Esophagus squamous epithelium (tissue), 5 donors: Measurements from ENCODE around the gene CAMTA1. TPM values are rescaled to one million over a fixed set of nuclear protein-coding genes. Genes with fewer than 3 reads are reported as not detected.

ENCODE experiments used
- DNase-seq: peaks from one replicate; lab custom pipeline; 2025; lab: John Stamatoyannopoulos, UW
- H3K27ac ChIP-seq, 4 donors: fragments of 200-600 bp; sonication (generic); one replicate each; pipeline ENCODE4 v1.5.1; 2016 to 2019; ENCODE audit warnings: mild to moderate bottlenecking in 1 of 4
- H3K27me3 ChIP-seq, 4 donors: fragments of 200-600 bp; sonication (generic); 1 replicate in 3 of 4; 2 replicates in 1 of 4; pipeline versions ENCODE4 v1.5.1 to v1.6.0; 2017 to 2021; ENCODE audit warnings: antibody characterized with exemption in 1 of 4
- H3K36me3 ChIP-seq, 3 donors: fragments of 200-600 bp; sonication (generic); one replicate each; pipeline ENCODE4 v1.5.1; 2016 to 2019
- H3K4me1 ChIP-seq, 3 donors: fragments of 200-600 bp; sonication (generic); one replicate each; pipeline ENCODE4 v1.5.1; 2017 to 2019
- H3K4me3 ChIP-seq, 4 donors: fragments of 200-600 bp; sonication (generic); 1 replicate in 3 of 4; 2 replicates in 1 of 4; pipeline ENCODE4 v1.5.1; 2016 to 2019; ENCODE audit warnings: mild to moderate bottlenecking in 2 of 4, moderate library complexity in 1 of 4
- H3K9me3 ChIP-seq, 3 donors: fragments of 200-600 bp; sonication (generic); one replicate each; pipeline ENCODE4 v1.5.1; 2016 to 2019
- POLR2A ChIP-seq, 4 donors: fragments of 450-650 bp; IDR thresholded peaks; one replicate each; pipeline ENCODE4 v1.6.1; 2017; ENCODE audit warnings: antibody characterized with exemption in 4 of 4, mild to moderate bottlenecking in 4 of 4, moderate library complexity in 3 of 4
- WGBS, 2 donors: methylation state at CpG; one replicate each; pipeline ENCODE4 v1.1.5; 2018; 5-methylcytosine and 5-hydroxymethylcytosine counted together
- intact Hi-C: fragments of 100-400 bp; cut with DNase I; formaldehyde crosslinking; loops from one replicate; pipeline ENCODE4 v1.15.0; 2022
- total RNA-seq, 4 donors: library from RNA; depleted of rRNA; stranded (reverse); fragments of >200 nt; gene quantifications; one replicate each; pipeline ENCODE4 v1.1.0, GENCODE V29; 2016
- TF ChIP-seq, protein P1 (sequence below), 6 experiments: fragments of 450-650 bp in 4 of 6; fragments of 200-600 bp in 2 of 6; sonication (generic) in 2 of 6; IDR thresholded peaks; one replicate each; pipeline ENCODE4 v1.5.1; 2016 to 2019; ENCODE audit warnings: antibody characterized with exemption in 6 of 6, mild to moderate bottlenecking in 4 of 6, moderate library complexity in 4 of 6
- donor health status: DM: yes; HTN: yes; CAD: no.

CAMTA1 gene
- total RNA-seq, 4 donors from 2014 or later = 31.3 to 77.4 (median 45.9) TPM

DNA sequence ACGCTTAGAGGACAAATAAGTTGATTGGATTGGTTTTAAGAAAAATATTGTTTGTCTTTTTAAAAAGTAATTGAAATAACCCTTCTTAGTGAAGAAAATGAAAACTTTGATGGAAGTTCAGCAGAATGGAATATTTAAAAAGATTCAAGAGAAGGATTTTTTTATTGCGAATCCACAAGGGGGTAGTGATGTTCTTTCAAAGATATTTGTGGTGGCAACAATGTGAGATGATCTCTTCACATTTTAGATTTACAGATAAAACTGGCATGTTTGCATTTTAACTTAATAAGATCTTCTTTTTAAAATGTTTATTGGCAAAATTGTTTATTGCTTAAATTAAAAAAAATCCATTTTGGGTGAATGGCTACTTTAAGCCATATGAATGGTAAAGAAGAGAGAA lies 8.9 kb downstream of the CAMTA1 start:
- no peak overlapping the region for H3K27ac ChIP-seq
- 55 to 70% methylated on average over 2 of the region's 2 CpGs for WGBS, 2 donors
- H3K9me3 ChIP-seq = no peaks in the 10 kb centered on the region
- H3K4me3 ChIP-seq = no peak overlapping the region
- intact Hi-C loops = no loop called here
- H3K36me3 ChIP-seq = peaks cover 0 to 18% (median 0%) of the 10 kb centered on the region in 3 donors
- DNase-seq = no peak
- peaks cover 0 to 54% (median 10%) of the 10 kb centered on the region in 3 donors for H3K4me1 ChIP-seq
- no peaks in the 10 kb centered on the region for H3K27me3 ChIP-seq
- TF ChIP-seq POLR2A (IDR thresholded peaks at IDR 0.05) = no peak
- TF ChIP-seq, protein P1, sequence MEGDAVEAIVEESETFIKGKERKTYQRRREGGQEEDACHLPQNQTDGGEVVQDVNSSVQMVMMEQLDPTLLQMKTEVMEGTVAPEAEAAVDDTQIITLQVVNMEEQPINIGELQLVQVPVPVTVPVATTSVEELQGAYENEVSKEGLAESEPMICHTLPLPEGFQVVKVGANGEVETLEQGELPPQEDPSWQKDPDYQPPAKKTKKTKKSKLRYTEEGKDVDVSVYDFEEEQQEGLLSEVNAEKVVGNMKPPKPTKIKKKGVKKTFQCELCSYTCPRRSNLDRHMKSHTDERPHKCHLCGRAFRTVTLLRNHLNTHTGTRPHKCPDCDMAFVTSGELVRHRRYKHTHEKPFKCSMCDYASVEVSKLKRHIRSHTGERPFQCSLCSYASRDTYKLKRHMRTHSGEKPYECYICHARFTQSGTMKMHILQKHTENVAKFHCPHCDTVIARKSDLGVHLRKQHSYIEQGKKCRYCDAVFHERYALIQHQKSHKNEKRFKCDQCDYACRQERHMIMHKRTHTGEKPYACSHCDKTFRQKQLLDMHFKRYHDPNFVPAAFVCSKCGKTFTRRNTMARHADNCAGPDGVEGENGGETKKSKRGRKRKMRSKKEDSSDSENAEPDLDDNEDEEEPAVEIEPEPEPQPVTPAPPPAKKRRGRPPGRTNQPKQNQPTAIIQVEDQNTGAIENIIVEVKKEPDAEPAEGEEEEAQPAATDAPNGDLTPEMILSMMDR (IDR thresholded peaks at IDR 0.05) = peak; percentile 19 to 43 (median 32)

DNA sequence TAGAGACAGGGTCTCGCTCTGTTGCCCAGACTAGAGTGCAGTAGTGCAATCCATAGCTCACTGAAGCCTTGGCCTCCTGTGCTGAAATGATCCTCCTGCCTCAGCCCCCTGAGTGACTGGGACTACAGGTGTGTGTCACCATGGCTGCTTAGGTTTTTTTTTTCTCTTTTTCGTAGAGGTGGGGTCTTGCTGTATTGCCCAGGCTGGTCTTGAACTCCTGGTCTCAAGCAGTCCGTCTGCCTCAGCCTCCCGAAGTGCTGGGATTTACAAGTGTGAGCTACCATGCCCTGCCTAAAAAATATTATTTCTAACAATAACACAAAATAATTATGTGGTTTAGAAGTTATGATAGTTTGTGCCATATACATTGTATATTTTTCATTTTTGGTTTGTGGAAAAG lies 9.9 kb downstream of the CAMTA1 start:
- no peak overlapping the region for H3K27ac ChIP-seq
- no peaks in the 10 kb centered on the region for H3K9me3 ChIP-seq
- 88 to 89% methylated on average over 4 of the region's 4 CpGs for WGBS, 2 donors
- peaks cover 0 to 18% (median 0%) of the 10 kb centered on the region in 3 donors for H3K36me3 ChIP-seq
- no peak overlapping the region for H3K4me3 ChIP-seq
- intact Hi-C loops = no loop called here
- DNase-seq = no peak
- TF ChIP-seq, protein P1 (IDR thresholded peaks at IDR 0.05) = no peak
- TF ChIP-seq POLR2A (IDR thresholded peaks at IDR 0.05) = no peak
- peaks cover 0 to 49% (median 10%) of the 10 kb centered on the region in 3 donors for H3K4me1 ChIP-seq
- H3K27me3 ChIP-seq = no peaks in the 10 kb centered on the region

DNA sequence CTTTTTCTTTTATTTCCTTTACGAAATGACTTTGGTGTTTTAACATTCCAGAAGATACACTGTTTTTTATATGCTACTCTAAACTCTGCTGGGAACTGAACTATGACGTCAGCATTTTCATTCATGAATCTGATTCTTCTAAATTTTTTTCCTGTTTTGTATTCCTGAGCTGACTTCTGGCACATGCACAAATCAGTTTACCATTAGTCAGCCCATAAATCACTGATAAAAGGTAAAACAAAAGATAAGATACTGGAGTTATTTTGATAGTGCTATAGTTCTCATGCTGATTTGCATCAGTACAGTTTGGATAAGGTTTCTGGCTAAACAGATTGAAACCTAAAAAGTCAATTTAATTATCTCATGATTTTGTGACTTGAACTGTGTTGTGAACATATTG lies 10.4 kb downstream of the CAMTA1 start:
- no peaks in the 10 kb centered on the region for H3K9me3 ChIP-seq
- intact Hi-C loops = no loop called here
- no peak overlapping the region for H3K27ac ChIP-seq
- no peak for TF ChIP-seq POLR2A (IDR thresholded peaks at IDR 0.05)
- TF ChIP-seq, protein P1 (IDR thresholded peaks at IDR 0.05) = no peak
- no peak overlapping the region for H3K4me3 ChIP-seq
- DNase-seq = no peak
- WGBS, 2 donors = 42 to 45% methylated on average over 2 of the region's 2 CpGs
- peaks cover 0 to 51% (median 13%) of the 10 kb centered on the region in 3 donors for H3K4me1 ChIP-seq
- peaks cover 0 to 18% (median 0%) of the 10 kb centered on the region in 3 donors for H3K36me3 ChIP-seq
- no peaks in the 10 kb centered on the region for H3K27me3 ChIP-seq

DNA sequence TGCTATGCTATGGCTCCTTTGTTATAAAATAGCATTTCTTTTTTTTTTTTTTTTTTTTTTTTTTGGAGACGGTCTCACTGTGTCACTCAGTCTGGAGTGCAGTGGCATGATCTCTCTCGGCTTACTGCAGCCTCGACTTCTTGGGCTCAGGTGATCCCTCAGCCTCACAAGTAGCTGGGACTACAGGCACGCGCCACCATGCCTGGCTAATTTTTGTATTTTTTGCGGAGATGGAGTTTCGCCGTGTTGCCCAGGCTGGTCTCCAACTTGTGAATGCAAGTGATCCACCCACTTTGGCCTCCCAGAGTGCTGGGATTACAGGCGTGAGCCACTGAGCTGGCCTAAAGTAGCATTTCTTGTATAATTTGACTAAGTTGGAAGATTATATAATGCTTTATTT lies 10.8 kb downstream of the CAMTA1 start:
- TF ChIP-seq POLR2A (IDR thresholded peaks at IDR 0.05) = no peak
- TF ChIP-seq, protein P1 (IDR thresholded peaks at IDR 0.05) = no peak
- Histone ChIP-seq H3K4me3 (no peak overlapping the region), H3K4me1 (peaks cover 0 to 55% (median 17%) of the 10 kb centered on the region in 3 donors), H3K9me3 (no peaks in the 10 kb centered on the region), H3K27ac (no peak overlapping the region), H3K27me3 (no peaks in the 10 kb centered on the region), H3K36me3 (peaks cover 0 to 18% (median 0%) of the 10 kb centered on the region in 3 donors)
- WGBS, 2 donors = 76 to 81% methylated on average over 9 of the region's 9 CpGs
- intact Hi-C loops = no loop called here
- DNase-seq = no peak

DNA sequence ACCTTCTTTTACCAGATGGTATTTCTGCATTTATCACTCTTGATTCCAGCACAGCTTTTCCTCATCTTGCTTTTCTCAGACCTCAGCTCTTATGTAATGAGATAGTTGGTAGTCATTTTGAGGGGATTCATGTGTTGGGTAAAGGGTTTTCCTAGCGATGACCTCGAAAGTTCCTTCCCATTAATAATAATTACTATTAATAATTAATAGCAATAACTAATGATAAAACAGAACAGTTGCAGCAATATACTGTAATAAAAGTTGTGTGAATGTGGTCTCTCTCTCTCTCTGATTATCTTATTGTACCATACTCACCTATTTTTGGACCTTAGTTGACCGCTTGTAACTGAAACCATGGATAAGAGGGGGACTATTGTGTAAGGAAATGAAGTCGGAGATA lies 14.2 kb downstream of the CAMTA1 start:
- no peak for TF ChIP-seq POLR2A (IDR thresholded peaks at IDR 0.05)
- TF ChIP-seq, protein P1 (IDR thresholded peaks at IDR 0.05) = no peak
- no peaks in the 10 kb centered on the region for H3K27me3 ChIP-seq
- H3K27ac ChIP-seq = no peak overlapping the region
- peaks cover 0 to 64% (median 23%) of the 10 kb centered on the region in 3 donors for H3K4me1 ChIP-seq
- WGBS, 2 donors = 89 to 91% methylated on average over 4 of the region's 4 CpGs
- intact Hi-C loops = no loop called here
- H3K9me3 ChIP-seq = no peaks in the 10 kb centered on the region
- peaks cover 0 to 9% (median 0%) of the 10 kb centered on the region in 3 donors for H3K36me3 ChIP-seq
- H3K4me3 ChIP-seq = no peak overlapping the region
- no peak for DNase-seq
